Measurements from ENCODE around the gene SCAPER.

GRCh38 chr15:76386178-76386577 is 519.0 kb downstream of the SCAPER start:
- no peak for TF ChIP-seq PATZ1 (tag by site-specific recombination; IDR thresholded peaks at IDR 0.05)
- no peak for TF ChIP-seq CTCF (tag by site-specific recombination; IDR thresholded peaks at IDR 0.05)

Measured in HEK293 (cell line).